Neural cell (in vitro differentiated cells): ENCODE data around the gene FBXO2. TPM values are rescaled to one million over a fixed set of nuclear protein-coding genes. Genes with fewer than 3 reads are reported as not detected.

Experiments
- H2AFZ ChIP-seq: fragments of 200-600, 300-800 bp; sonication (generic), shearing (Covaris generic); 2 replicates; pipeline ENCODE4 v1.6.0; 2014; ENCODE audit warnings: low read depth, mild to moderate bottlenecking, antibody characterized with exemption, low read length, moderate library complexity
- H3F3A ChIP-seq: fragments of 200-600 bp; shearing (Covaris generic); 2 replicates; pipeline ENCODE4 v1.6.1; 2016; ENCODE audit warnings: mild to moderate bottlenecking, moderate library complexity, mixed read lengths, antibody characterized with exemption, low read length; ENCODE audit not compliant: insufficient read depth, poor library complexity, severe bottlenecking
- H3K27ac ChIP-seq: fragments of 200-600, 300-800 bp; sonication (generic), shearing (Covaris generic); 2 replicates; pipeline ENCODE4 v1.5.1; 2014; ENCODE audit warnings: mild to moderate bottlenecking, low read length, moderate library complexity
- H3K27me3 ChIP-seq: fragments of 300-800, 200-600 bp; sonication (generic), shearing (Covaris generic); 2 replicates; pipeline ENCODE4 v1.6.0; 2014; ENCODE audit warnings: mild to moderate bottlenecking, low read depth, low read length, moderate library complexity; ENCODE audit not compliant: insufficient read depth
- H3K36me3 ChIP-seq: fragments of 300-800, 200-600 bp; sonication (generic), shearing (Covaris generic); 2 replicates; pipeline ENCODE4 v1.5.1; 2014; ENCODE audit warnings: mild to moderate bottlenecking, antibody characterized with exemption, low read length, moderate library complexity; ENCODE audit not compliant: insufficient read depth
- H3K4me2 ChIP-seq: fragments of 300-800, 200-600 bp; sonication (generic), shearing (Covaris generic); 2 replicates; pipeline ENCODE4 v1.6.0; 2014; ENCODE audit warnings: mild to moderate bottlenecking, low read length
- H3K4me3 ChIP-seq: fragments of 300-800, 200-600 bp; sonication (generic), shearing (Covaris generic); 2 replicates; pipeline ENCODE4 v1.5.1; 2014; ENCODE audit warnings: mild to moderate bottlenecking, low read length, moderate library complexity
- H3K79me2 ChIP-seq: fragments of 200-600 bp; shearing (Covaris generic); replicated peaks from 2 replicates; pipeline ENCODE4 v1.6.0; 2014; ENCODE audit warnings: mild to moderate bottlenecking, low read length, moderate library complexity; ENCODE audit not compliant: insufficient read depth
- H3K9ac ChIP-seq: fragments of 300-800, 200-600 bp; sonication (generic), shearing (Covaris generic); 2 replicates; pipeline ENCODE4 v1.6.1; 2016; ENCODE audit warnings: mild to moderate bottlenecking, low read length, mixed read lengths
- H3K9me2 ChIP-seq: fragments of 200-600 bp; shearing (Covaris generic); 2 replicates; pipeline ENCODE4 v1.6.1; 2016; ENCODE audit warnings: mild to moderate bottlenecking, low read length, mixed read lengths; ENCODE audit not compliant: insufficient read depth
- H3K9me3 ChIP-seq: fragments of 200-600, 300-800 bp; sonication (generic), shearing (Covaris generic); 2 replicates; pipeline ENCODE4 v1.6.1; 2016; ENCODE audit warnings: mild to moderate bottlenecking, mixed run types, low read length, moderate library complexity, mixed read lengths
- H4K20me1 ChIP-seq: fragments of 200-600 bp; shearing (Covaris generic); 2 replicates; pipeline ENCODE4 v1.6.1; 2016; ENCODE audit warnings: mild to moderate bottlenecking, mixed run types; ENCODE audit not compliant: insufficient read depth
- EP300 ChIP-seq: fragments of 450-650 bp; conservative IDR thresholded peaks from 2 replicates; pipeline ENCODE4 v1.6.1; 2014; ENCODE audit warnings: antibody characterized with exemption, mild to moderate bottlenecking, moderate library complexity; ENCODE audit not compliant: poor library complexity, severe bottlenecking
- EZH2 ChIP-seq: fragments of 200-600, 300-800 bp; shearing (Covaris generic), sonication (generic); IDR thresholded peaks from 2 replicates; pipeline ENCODE4 v1.6.1; 2014; ENCODE audit warnings: antibody characterized with exemption, low read length, borderline replicate concordance, mild to moderate bottlenecking; ENCODE audit not compliant: insufficient read depth, poor library complexity, severe bottlenecking
- MXI1 ChIP-seq: fragments of 450-650 bp; conservative IDR thresholded peaks from 2 replicates; pipeline ENCODE4 v1.6.1; 2014; ENCODE audit warnings: antibody characterized with exemption, mild to moderate bottlenecking; ENCODE audit not compliant: poor library complexity, severe bottlenecking
- POLR2AphosphoS5 ChIP-seq: IDR thresholded peaks from 2 replicates; pipeline ENCODE4 v1.6.1; 2012
- RAD21 ChIP-seq: fragments of 450-650 bp; conservative IDR thresholded peaks from 2 replicates; pipeline ENCODE4 v1.6.1; 2014; ENCODE audit warnings: antibody characterized with exemption, mild to moderate bottlenecking, moderate library complexity
- REST ChIP-seq: IDR thresholded peaks from 2 replicates; pipeline ENCODE4 v1.6.1; 2012; ENCODE audit warnings: borderline replicate concordance
- SMC3 ChIP-seq: fragments of 450-650 bp; conservative IDR thresholded peaks from 2 replicates; pipeline ENCODE4 v1.6.1; 2014; ENCODE audit warnings: antibody characterized with exemption, mild to moderate bottlenecking, moderate library complexity; ENCODE audit not compliant: poor library complexity
- TAF1 ChIP-seq: IDR thresholded peaks from 2 replicates; pipeline ENCODE4 v1.6.1; 2012; ENCODE audit warnings: low read depth
- polyA plus RNA-seq: library from polyadenylated mRNA; depleted of rRNA; stranded (reverse); fragments of >200 nt; gene quantifications from 2 replicates; pipeline ENCODE4 v1.2.3, GENCODE V29; 2014
- TF ChIP-seq, protein P1 (sequence below): fragments of 450-650 bp; IDR thresholded peaks from 2 replicates; pipeline ENCODE4 v1.5.1; 2014; ENCODE audit warnings: antibody characterized with exemption, mild to moderate bottlenecking, moderate library complexity; ENCODE audit not compliant: poor library complexity, severe bottlenecking

The FBXO2 gene
- polyA plus RNA-seq, 1 donor from 2014 or later, result 16.6 TPM

GRCh38 chr1:11626551-11626950, 27.7 kb downstream of the FBXO2 start:
- H3K4me2 ChIP-seq, result no peak overlapping the region

DNA sequence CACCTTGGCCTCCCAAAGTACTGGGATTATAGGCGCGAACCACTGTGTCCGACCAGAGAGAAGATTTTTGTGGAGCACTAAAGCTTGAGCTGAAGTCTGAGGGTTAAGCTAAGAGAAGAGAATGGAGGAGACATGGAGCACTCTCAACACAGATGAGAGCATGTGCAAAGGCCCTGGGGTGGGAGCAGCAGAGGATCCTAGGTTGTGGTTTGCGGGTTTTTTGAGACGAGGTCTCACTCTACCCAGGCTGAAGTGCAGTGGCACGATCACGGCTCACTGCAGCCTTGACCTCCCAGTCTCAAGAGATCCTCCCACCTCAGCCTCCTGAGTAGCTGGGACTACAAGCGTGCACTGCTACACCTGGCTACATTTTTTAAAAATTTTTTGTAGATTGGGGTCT, 30.5 kb downstream of the FBXO2 start:
- Histone ChIP-seq H3K27ac (no peak overlapping the region), H3K9me3 (no peaks in the 10 kb centered on the region), H4K20me1 (no peaks in the 10 kb centered on the region), H3K79me2 (no peaks in the 10 kb centered on the region), H3K9me2 (no peaks in the 10 kb centered on the region), H3K9ac (no peak overlapping the region), H3K27me3 (no peaks in the 10 kb centered on the region), H3K36me3 (no peaks in the 10 kb centered on the region), H3F3A (no peaks in the 10 kb centered on the region), H3K4me3 (no peak overlapping the region), H3K4me2 (no peak overlapping the region), H2AFZ (no peak overlapping the region)
- no peak for TF ChIP-seq MXI1
- TF ChIP-seq EP300, result no peak
- TF ChIP-seq EZH2, result no peak
- TF ChIP-seq, protein P1, sequence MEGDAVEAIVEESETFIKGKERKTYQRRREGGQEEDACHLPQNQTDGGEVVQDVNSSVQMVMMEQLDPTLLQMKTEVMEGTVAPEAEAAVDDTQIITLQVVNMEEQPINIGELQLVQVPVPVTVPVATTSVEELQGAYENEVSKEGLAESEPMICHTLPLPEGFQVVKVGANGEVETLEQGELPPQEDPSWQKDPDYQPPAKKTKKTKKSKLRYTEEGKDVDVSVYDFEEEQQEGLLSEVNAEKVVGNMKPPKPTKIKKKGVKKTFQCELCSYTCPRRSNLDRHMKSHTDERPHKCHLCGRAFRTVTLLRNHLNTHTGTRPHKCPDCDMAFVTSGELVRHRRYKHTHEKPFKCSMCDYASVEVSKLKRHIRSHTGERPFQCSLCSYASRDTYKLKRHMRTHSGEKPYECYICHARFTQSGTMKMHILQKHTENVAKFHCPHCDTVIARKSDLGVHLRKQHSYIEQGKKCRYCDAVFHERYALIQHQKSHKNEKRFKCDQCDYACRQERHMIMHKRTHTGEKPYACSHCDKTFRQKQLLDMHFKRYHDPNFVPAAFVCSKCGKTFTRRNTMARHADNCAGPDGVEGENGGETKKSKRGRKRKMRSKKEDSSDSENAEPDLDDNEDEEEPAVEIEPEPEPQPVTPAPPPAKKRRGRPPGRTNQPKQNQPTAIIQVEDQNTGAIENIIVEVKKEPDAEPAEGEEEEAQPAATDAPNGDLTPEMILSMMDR, result no peak
- TF ChIP-seq RAD21, result no peak
- no peak for TF ChIP-seq REST

More at GRCh38 chr1:11626551-11626950, 27.7 kb downstream of the FBXO2 start:
- no peaks in the 10 kb centered on the region for H3K9me3 ChIP-seq
- TF ChIP-seq EP300 (no peak), MXI1 (no peak), SMC3 (no peak), TAF1 (no peak), EZH2 (no peak), RAD21 (no peak), POLR2AphosphoS5 (no peak), REST (no peak)
- TF ChIP-seq, protein P1, result no peak
- H3K9ac ChIP-seq, result no peak overlapping the region
- H3K9me2 ChIP-seq, result no peaks in the 10 kb centered on the region
- no peaks in the 10 kb centered on the region for H3F3A ChIP-seq
- H3K27ac ChIP-seq, result no peak overlapping the region
- H2AFZ ChIP-seq, result no peak overlapping the region
- no peaks in the 10 kb centered on the region for H4K20me1 ChIP-seq
- H3K36me3 ChIP-seq, result no peaks in the 10 kb centered on the region
- H3K79me2 ChIP-seq, result no peaks in the 10 kb centered on the region
- no peaks in the 10 kb centered on the region for H3K27me3 ChIP-seq
- no peak overlapping the region for H3K4me3 ChIP-seq
